Activated CD4-positive, alpha-beta T cell treated with anti-CD3 and anti-CD28 coated beads for 1 hour (primary cell): ENCODE data around the gene CYP2D6.
"Not testable (repeated sequence)": the region's sequence is repeated elsewhere in the genome, so short reads cannot be mapped to it uniquely, and the experiment has no call there.

Source experiments
- DNase-seq: peaks from one replicate; pipeline ENCODE4 v3.0.0-alpha.2; 2020

CYP2D6 gene

GRCh38 chr22:42130639-42131431 lies at the start of gene CYP2D6:
Gene CYP2D6 (minus strand): TSS chr22:42130810. CDS start chr22:42130791, 19 bp downstream.
- DNase-seq = not testable (repeated sequence)

GRCh38 chr22:42179616-42180015 lies 49.0 kb upstream of the CYP2D6 start:
- no peak for DNase-seq

- DNase-seq = no peak
These were observed 48.4 kb upstream of the CYP2D6 start for GRCh38 chr22:42178910-42179519.

- no peak for DNase-seq
These were observed 47.3 kb upstream of the CYP2D6 start for GRCh38 chr22:42177891-42178336.

GRCh38 chr22:42176255-42176915 lies 45.8 kb upstream of the CYP2D6 start:
- no peak for DNase-seq

- no peak for DNase-seq
These were observed 43.5 kb upstream of the CYP2D6 start for GRCh38 chr22:42174062-42174461.

- DNase-seq = no peak
These were observed 42.7 kb upstream of the CYP2D6 start for GRCh38 chr22:42173183-42173926.

- no peak for DNase-seq
These were observed 42.2 kb upstream of the CYP2D6 start for GRCh38 chr22:42172773-42173172.

- no peak for DNase-seq
These were observed 41.5 kb upstream of the CYP2D6 start for GRCh38 chr22:42171946-42172719.

- no peak for DNase-seq
These were observed 40.8 kb upstream of the CYP2D6 start for GRCh38 chr22:42171417-42171816.

- DNase-seq = no peak
These were observed 40.3 kb upstream of the CYP2D6 start for GRCh38 chr22:42170946-42171345.

- peak; percentile 64 for DNase-seq
These were observed 38.5 kb upstream of the CYP2D6 start for GRCh38 chr22:42169055-42169469.

- DNase-seq = no peak
These were observed 37.9 kb upstream of the CYP2D6 start for GRCh38 chr22:42168476-42168875.

GRCh38 chr22:42167066-42167465 lies 36.5 kb upstream of the CYP2D6 start:
- DNase-seq = no peak

GRCh38 chr22:42164901-42165300 lies 34.3 kb upstream of the CYP2D6 start:
- no peak for DNase-seq

- no peak for DNase-seq
These were observed 32.9 kb upstream of the CYP2D6 start for GRCh38 chr22:42163515-42163914.

- no peak for DNase-seq
These were observed 32.3 kb upstream of the CYP2D6 start for GRCh38 chr22:42162728-42163489.

GRCh38 chr22:42160830-42161696 lies 30.5 kb upstream of the CYP2D6 start:
- DNase-seq = no peak

- no peak for DNase-seq
These were observed 29.6 kb upstream of the CYP2D6 start for GRCh38 chr22:42160251-42160650.

- no peak for DNase-seq
These were observed 28.0 kb upstream of the CYP2D6 start for GRCh38 chr22:42158456-42159132.
